Activated CD8-positive, alpha-beta T cell treated with anti-CD3 and anti-CD28 coated beads for 36 hours (primary cell): ENCODE results near the gene PREX1. TPM values are rescaled to one million over a fixed set of nuclear protein-coding genes. Genes with fewer than 3 reads are reported as not detected.
"Not testable (repeated sequence)": the region's sequence is repeated elsewhere in the genome, so short reads cannot be mapped to it uniquely, and the experiment has no call there.

Experiments
- ATAC-seq: fragments of 200-7000 bp; cut with Tn5 transposase; one replicate; pipeline ENCODE4 v1.10.0; 2021; ENCODE audit warnings: mild to moderate bottlenecking, moderate library complexity
- CTCF ChIA-PET: fragments of 350-600 bp; sonication (Branson Sonifier 250); formaldehyde crosslinking; loops from one replicate; lab custom pipeline; 2021; ENCODE audit warnings: antibody characterized with exemption; lab: Charles Lee
- POLR2A ChIA-PET: fragments of 350-600 bp; sonication (Branson Sonifier 250); formaldehyde crosslinking; loops from one replicate; lab custom pipeline; 2021; ENCODE audit warnings: antibody characterized with exemption; lab: Charles Lee
- DNase-seq: peaks from one replicate; pipeline ENCODE4 v3.0.0-alpha.2; 2020
- H3K27ac Mint-ChIP-seq: one replicate; pipeline ENCODE4 v1.8.0; 2021; ENCODE audit warnings: mild to moderate bottlenecking, mixed read lengths
- H3K27me3 Mint-ChIP-seq: one replicate; pipeline ENCODE4 v1.8.0; 2021; ENCODE audit warnings: mixed read lengths
- H3K36me3 Mint-ChIP-seq: one replicate; pipeline ENCODE4 v1.8.0; 2021; ENCODE audit warnings: low read depth, mixed read lengths
- H3K4me1 Mint-ChIP-seq: one replicate; pipeline ENCODE4 v1.8.0; 2021; ENCODE audit warnings: low read depth, mixed read lengths
- H3K4me3 Mint-ChIP-seq: one replicate; pipeline ENCODE4 v1.8.0; 2021; ENCODE audit warnings: mild to moderate bottlenecking, moderate library complexity, mixed read lengths
- H3K9me3 Mint-ChIP-seq: one replicate; pipeline ENCODE4 v1.8.0; 2021; ENCODE audit warnings: mixed read lengths
- intact Hi-C: fragments of 100-400 bp; cut with micrococcal nuclease; formaldehyde crosslinking; loops from one replicate; pipeline ENCODE4 v1.10.0; 2022
- total RNA-seq, 2 experiments: library from RNA; stranded (reverse); gene quantifications; one replicate each; pipeline ENCODE4 v1.2.3, GENCODE V29; 2021
- TF ChIP-seq, protein P1 (sequence below): fragments of 200-600 bp; IDR thresholded peaks from one replicate; pipeline ENCODE4 v1.8.0; 2022; ENCODE audit warnings: antibody characterized with exemption, mild to moderate bottlenecking

PREX1 gene
- total RNA-seq, 2 experiments from 2014 or later = 79.7 to 80.5 TPM

DNA sequence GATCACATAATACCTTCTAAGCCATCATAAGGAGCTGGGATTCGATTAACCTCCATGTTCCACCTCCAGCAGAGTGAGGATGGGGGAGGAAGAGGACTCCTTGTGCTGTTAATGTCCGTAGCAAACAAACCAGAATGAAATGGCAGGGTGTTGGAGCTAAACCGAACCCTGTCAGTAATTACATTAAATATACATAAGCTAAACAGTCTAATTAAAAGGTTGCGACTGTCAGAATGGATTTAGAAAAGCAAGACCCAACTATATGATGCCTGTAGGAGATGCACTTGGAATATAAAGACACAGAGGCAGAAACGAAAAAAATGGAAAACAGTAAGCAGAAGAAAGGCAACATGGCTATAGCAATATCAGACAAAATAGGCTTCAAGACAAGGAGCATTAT lies 13.2 kb downstream of the PREX1 start:
- Mint-ChIP-seq H3K4me3 (no peak overlapping the region), H3K36me3 (peaks cover 51% of the 10 kb centered on the region), H3K4me1 (peaks cover 51% of the 10 kb centered on the region), H3K9me3 (peaks cover 3% of the 10 kb centered on the region), H3K27me3 (no peaks in the 10 kb centered on the region), H3K27ac (peak overlapping the region; percentile 6)
- POLR2A ChIA-PET = interaction anchor here (1.2 to 1.5 kb wide), 2 partner anchors 8 to 11 kb away, joined by 3 read pairs; no protein-coding TSS in a partner anchor
- intact Hi-C loops = no loop called here
- no peak for ATAC-seq
- CTCF ChIA-PET = no interaction called here
- TF ChIP-seq, protein P1, sequence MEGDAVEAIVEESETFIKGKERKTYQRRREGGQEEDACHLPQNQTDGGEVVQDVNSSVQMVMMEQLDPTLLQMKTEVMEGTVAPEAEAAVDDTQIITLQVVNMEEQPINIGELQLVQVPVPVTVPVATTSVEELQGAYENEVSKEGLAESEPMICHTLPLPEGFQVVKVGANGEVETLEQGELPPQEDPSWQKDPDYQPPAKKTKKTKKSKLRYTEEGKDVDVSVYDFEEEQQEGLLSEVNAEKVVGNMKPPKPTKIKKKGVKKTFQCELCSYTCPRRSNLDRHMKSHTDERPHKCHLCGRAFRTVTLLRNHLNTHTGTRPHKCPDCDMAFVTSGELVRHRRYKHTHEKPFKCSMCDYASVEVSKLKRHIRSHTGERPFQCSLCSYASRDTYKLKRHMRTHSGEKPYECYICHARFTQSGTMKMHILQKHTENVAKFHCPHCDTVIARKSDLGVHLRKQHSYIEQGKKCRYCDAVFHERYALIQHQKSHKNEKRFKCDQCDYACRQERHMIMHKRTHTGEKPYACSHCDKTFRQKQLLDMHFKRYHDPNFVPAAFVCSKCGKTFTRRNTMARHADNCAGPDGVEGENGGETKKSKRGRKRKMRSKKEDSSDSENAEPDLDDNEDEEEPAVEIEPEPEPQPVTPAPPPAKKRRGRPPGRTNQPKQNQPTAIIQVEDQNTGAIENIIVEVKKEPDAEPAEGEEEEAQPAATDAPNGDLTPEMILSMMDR = no peak
- DNase-seq = no peak

DNA sequence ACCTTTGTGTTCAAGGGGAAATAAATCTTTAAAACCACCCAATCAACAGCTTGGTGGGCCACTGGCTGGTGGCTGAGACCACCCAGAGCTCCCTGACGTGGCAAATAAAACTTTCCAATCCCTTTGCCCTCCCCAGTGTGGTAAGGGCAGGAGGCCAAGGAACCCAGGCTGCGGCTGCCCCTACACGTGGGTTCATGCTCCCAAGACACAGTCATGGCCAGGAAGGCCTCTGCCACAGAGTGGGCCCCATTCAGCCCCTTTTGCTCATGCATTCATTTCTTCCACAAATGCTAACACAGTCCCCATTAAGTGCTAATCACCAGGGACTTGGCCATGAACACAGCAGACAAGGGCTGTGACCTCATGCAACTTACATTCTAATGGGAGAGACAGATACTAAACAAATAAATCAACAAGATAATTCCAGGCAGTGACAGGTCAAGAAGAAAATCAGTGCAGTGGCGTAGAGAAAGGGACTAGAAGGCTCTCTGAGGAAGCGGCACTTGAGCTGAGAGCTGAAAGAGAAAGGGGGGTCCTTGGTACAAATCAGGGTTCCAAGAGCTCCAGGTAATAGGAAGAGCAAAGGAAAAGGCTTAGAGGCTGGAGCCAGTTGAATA lies 13.8 kb downstream of the PREX1 start:
- intact Hi-C loops = no loop called here
- peaks cover 48% of the 10 kb centered on the region for H3K4me1 Mint-ChIP-seq
- no peak for DNase-seq
- TF ChIP-seq, protein P1 = no peak
- H3K27ac Mint-ChIP-seq = no peak overlapping the region
- H3K36me3 Mint-ChIP-seq = peaks cover 48% of the 10 kb centered on the region
- no peak overlapping the region for H3K4me3 Mint-ChIP-seq
- ChIA-PET POLR2A (interaction anchor here (1.2 to 1.5 kb wide), 2 partner anchors 9 to 10 kb away, joined by 3 read pairs; no protein-coding TSS in a partner anchor), CTCF (no interaction called here)
- no peaks in the 10 kb centered on the region for H3K27me3 Mint-ChIP-seq
- peaks cover 3% of the 10 kb centered on the region for H3K9me3 Mint-ChIP-seq
- no peak for ATAC-seq

DNA sequence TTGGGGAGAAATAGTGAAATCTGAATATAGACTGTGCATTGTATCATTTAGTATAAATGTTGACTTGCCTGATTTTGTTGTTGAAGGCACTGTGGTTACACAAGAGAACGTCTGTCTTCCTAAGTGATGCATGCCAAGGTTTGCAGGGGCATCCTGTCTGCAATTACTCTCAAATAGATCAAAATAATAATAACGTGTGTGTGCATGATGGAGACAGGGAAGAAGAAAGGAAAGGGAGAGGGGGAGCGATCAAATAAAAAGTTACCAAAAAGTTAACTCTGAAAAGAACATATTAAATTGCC lies 14.4 kb downstream of the PREX1 start:
- POLR2A ChIA-PET = no interaction called here
- CTCF ChIA-PET = no interaction called here
- no peak for ATAC-seq

DNA sequence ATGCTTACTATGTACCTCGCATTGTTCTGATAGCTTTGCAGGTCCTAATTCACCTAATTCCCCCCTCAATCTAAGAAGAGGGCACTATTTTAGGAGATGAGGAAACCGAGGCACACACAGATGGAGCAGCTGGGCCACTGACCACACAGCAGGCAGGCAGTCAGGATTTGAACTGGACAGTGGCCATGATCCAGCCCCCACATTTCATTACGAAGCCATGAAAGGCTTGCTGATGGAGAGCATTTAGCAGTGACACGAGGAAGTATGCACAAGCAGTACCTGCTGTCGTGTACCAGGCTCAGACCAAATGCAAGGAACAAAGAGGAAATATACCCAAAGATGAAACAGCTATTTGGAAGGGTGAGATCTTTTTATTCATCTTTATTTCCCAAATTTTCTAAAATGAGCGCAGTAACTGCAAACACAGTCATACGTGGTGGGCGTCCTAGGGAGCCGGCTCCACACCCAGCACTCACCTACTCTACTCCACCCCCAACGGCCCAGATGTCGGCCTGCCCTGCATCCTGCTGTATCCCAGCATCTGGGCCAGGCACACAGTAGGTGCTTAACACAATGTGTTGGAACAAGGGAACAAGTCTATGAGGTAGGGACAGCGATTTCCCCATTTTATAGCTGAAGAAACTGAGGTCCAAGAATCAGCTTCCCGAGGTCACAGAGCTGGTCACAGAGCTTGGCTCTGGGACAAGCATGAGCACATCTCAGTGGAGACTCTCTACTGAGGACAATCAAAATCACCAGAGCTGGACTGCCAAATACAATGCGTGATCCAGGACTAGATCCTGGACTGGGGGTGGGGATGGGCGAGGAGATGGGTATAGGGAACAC lies 15.0 kb downstream of the PREX1 start:
- intact Hi-C loops = no loop called here
- DNase-seq (no peak), ATAC-seq (no peak)
- H3K9me3 Mint-ChIP-seq = peaks cover 8% of the 10 kb centered on the region
- no peak overlapping the region for H3K27ac Mint-ChIP-seq
- H3K36me3 Mint-ChIP-seq = peaks cover 48% of the 10 kb centered on the region
- TF ChIP-seq, protein P1 = no peak
- no peak overlapping the region for H3K4me3 Mint-ChIP-seq
- H3K27me3 Mint-ChIP-seq = no peaks in the 10 kb centered on the region
- H3K4me1 Mint-ChIP-seq = peaks cover 43% of the 10 kb centered on the region
- POLR2A ChIA-PET = interaction anchor here (0.6 kb wide), 1 partner anchor 12 kb away, joined by 3 read pairs; no protein-coding TSS in a partner anchor
- CTCF ChIA-PET = no interaction called here

More for the DNA sequence above, 14.4 kb downstream of the PREX1 start:
- no peak overlapping the region for H3K27ac Mint-ChIP-seq
- H3K4me3 Mint-ChIP-seq = no peak overlapping the region
- H3K4me1 Mint-ChIP-seq = peaks cover 48% of the 10 kb centered on the region
- H3K9me3 Mint-ChIP-seq = peaks cover 8% of the 10 kb centered on the region
- DNase-seq = no peak
- TF ChIP-seq, protein P1 = no peak
- no peaks in the 10 kb centered on the region for H3K27me3 Mint-ChIP-seq
- H3K36me3 Mint-ChIP-seq = peaks cover 48% of the 10 kb centered on the region
- intact Hi-C loops = no loop called here

DNA sequence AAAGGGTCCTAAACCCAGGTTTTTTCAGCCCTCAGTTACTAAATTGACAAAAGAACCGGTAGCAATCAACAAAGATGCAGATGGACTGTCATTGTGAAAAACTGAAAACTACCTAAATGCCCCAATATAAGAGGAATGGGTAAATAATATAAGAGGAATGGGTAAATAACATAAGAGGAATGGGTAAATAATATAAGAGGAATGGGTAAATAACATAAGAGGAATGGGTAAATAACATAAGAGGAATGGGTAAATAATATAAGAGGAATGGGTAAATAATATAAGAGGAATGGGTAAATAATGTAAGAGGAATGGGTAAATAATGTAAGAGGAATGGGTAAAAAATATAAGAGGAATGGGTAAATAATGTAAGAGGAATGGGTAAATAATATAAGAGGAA lies 15.7 kb downstream of the PREX1 start:
- H3K4me3 Mint-ChIP-seq, DNase-seq, H3K27me3 Mint-ChIP-seq, intact Hi-C loops, H3K27ac Mint-ChIP-seq, CTCF ChIA-PET, ATAC-seq: not testable (repeated sequence)
- POLR2A ChIA-PET = interaction anchor here (0.6 kb wide), 1 partner anchor 12 kb away, joined by 3 read pairs; no protein-coding TSS in a partner anchor
- H3K36me3 Mint-ChIP-seq = peaks cover 50% of the 10 kb centered on the region
- peaks cover 12% of the 10 kb centered on the region for H3K9me3 Mint-ChIP-seq
- H3K4me1 Mint-ChIP-seq = peaks cover 36% of the 10 kb centered on the region
